Bone marrow (tissue), 2 donors: ENCODE results near the gene RASGEF1B.

Experiments
- DNase-seq, 2 donors: peaks; one replicate each; lab custom pipeline; 2025; lab: John Stamatoyannopoulos, UW

The RASGEF1B gene

GRCh38 chr4:81398379-81398778, 73.3 kb downstream of the RASGEF1B start:
- DNase-seq = no peak

- DNase-seq = no peak
Measured at GRCh38 chr4:81397635-81398034, 74.1 kb downstream of the RASGEF1B start.

DNA sequence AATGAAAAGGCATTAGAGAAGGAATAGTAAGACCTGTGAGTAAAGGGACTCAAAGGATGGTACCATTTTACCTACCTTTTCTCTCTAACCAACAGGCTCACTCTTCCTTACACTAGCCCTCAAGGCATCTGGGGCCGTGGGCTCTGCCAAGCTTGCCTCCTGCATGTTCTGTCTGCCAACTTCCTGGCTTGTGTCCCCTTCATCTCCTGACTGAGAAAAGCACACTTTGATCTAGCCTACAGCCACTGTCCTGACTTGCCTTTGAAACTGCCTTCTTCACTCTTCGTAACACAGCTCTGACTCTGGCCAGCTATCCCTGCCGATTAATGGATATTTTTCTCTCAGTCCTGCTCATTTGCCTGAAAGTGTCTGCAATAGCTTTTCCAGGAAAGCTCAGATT, 76.5 kb downstream of the RASGEF1B start:
- DNase-seq = no peak

- DNase-seq = no peak
Measured at GRCh38 chr4:81392164-81392563, 79.5 kb downstream of the RASGEF1B start.

DNA sequence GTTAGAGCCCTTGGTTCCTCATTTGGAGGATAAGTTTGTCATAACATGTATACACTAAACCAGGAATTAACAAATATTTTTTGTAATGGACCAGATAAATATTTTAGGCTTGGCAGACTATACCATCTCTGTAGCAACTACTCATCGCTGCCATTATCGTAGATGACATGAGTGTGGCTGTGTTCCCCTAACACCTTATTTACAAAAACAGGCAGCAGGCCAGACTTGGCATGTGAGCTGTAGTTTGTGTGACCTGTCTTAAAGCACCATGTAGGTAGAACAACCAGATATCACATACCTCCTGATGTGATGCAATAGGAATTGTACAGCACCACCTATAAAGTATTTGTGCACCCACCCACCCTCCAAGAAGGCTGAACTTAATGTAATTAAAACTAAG, 82.0 kb downstream of the RASGEF1B start:
- DNase-seq = no peak

DNA sequence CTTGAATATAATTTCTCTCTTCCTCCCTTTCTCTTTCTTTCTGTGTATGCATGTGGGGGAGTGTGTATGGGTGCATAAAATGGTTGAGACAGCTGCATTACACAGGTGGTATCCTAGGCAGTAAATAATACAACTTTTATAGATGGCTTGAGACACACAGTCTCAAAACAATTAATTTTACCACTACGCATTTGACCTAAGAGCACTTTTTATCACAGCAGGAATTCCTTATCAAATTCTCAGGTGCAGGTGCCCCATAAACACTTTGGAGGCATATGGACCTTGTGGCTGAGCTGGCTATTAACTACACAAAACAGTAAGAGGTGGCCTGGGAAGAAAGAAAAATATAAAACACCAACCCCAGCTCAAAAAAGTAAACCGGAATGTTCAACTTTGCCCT, 91.3 kb downstream of the RASGEF1B start:
- no peak for DNase-seq

DNA sequence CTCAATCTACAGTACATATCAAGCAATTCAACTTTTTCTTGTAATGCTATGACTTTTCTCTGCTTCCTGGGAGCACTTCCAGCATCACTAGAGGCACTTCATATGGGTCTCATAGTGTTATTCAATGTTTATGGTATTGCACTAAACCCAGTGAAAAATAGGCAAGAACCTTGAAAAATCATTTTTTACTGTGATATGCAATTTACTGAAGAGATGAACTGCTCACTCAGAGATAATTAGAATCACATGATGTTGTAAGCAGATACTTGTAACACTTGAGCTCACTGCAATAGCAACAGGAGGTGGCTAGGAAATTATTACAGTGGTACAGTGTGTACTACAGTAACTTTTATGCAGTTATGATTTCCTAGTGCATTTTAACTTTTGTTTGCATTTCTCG, 93.3 kb downstream of the RASGEF1B start:
- no peak for DNase-seq

GRCh38 chr4:81377191-81377590, 94.5 kb downstream of the RASGEF1B start:
- no peak for DNase-seq

- no peak for DNase-seq
Measured at GRCh38 chr4:81376720-81377119, 95.0 kb downstream of the RASGEF1B start.
